ENCODE data around the gene LRRK1.

The LRRK1 gene

GRCh38 chr15:100901296-100901695 lies 17.9 kb upstream of the LRRK1 start:
- TF ChIP-seq CTCF (IDR thresholded peaks at IDR 0.05; ENCODE audit: extremely low read depth, insufficient read depth, missing control alignments), result no peak
- in situ Hi-C loops (cut with MboI; ENCODE audit: low pct_unique_long_range_greater_than_20kb, low sequenced_read_pairs, unreplicated experiment), result loop anchor here (25.0 kb wide), 2 partner anchors 264 to 361 kb away; partner anchors contain the start of gene CHSY1
- DNase-seq (ENCODE audit: low spot score), result no peak

GRCh38 chr15:100901702-100902435 lies 17.3 kb upstream of the LRRK1 start:
- in situ Hi-C loops (cut with MboI; ENCODE audit: low pct_unique_long_range_greater_than_20kb, low sequenced_read_pairs, unreplicated experiment), result loop anchor here (25.0 kb wide), 2 partner anchors 265 to 360 kb away; partner anchors contain the start of gene CHSY1
- TF ChIP-seq CTCF (IDR thresholded peaks at IDR 0.05; ENCODE audit: extremely low read depth, insufficient read depth, missing control alignments), result no peak
- DNase-seq (ENCODE audit: low spot score), result no peak

GRCh38 chr15:100902436-100903167 lies 16.6 kb upstream of the LRRK1 start:
- DNase-seq (ENCODE audit: low spot score), result no peak
- in situ Hi-C loops (cut with MboI; ENCODE audit: low pct_unique_long_range_greater_than_20kb, low sequenced_read_pairs, unreplicated experiment), result loop anchor here (25.0 kb wide), 2 partner anchors 265 to 360 kb away; partner anchors contain the start of gene CHSY1
- no peak for TF ChIP-seq CTCF (IDR thresholded peaks at IDR 0.05; ENCODE audit: extremely low read depth, insufficient read depth, missing control alignments)

DNA sequence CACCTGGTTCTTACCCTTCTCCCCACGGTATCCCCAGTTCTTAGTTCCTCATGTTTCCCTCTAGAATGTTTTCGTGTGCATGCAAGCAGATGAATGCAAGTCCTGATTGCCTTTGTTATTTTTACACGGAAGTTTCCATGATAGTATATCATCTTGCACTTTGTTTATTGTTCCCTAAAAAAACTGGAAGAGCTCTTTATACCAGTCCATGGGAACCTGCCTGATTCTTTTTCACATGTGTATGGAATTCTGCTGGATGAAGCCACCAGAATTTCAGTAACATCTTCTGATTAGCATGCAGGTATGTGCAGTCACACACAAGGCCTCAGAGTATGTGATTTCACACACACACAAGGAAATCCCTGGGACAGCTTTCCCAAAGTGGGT lies 16.0 kb upstream of the LRRK1 start:
- in situ Hi-C loops (cut with MboI; ENCODE audit: low pct_unique_long_range_greater_than_20kb, low sequenced_read_pairs, unreplicated experiment), result loop anchor here (25.0 kb wide), 2 partner anchors 266 to 359 kb away; partner anchors contain the start of gene CHSY1
- no peak for TF ChIP-seq CTCF (IDR thresholded peaks at IDR 0.05; ENCODE audit: extremely low read depth, insufficient read depth, missing control alignments)
- no peak for DNase-seq (ENCODE audit: low spot score)

GRCh38 chr15:100905850-100906249 lies 13.3 kb upstream of the LRRK1 start:
- in situ Hi-C loops (cut with MboI; ENCODE audit: low pct_unique_long_range_greater_than_20kb, low sequenced_read_pairs, unreplicated experiment), result loop anchor here (25.0 kb wide), 2 partner anchors 269 to 356 kb away; partner anchors contain the start of gene CHSY1
- no peak for TF ChIP-seq CTCF (IDR thresholded peaks at IDR 0.05; ENCODE audit: extremely low read depth, insufficient read depth, missing control alignments)
- no peak for DNase-seq (ENCODE audit: low spot score)

DNA sequence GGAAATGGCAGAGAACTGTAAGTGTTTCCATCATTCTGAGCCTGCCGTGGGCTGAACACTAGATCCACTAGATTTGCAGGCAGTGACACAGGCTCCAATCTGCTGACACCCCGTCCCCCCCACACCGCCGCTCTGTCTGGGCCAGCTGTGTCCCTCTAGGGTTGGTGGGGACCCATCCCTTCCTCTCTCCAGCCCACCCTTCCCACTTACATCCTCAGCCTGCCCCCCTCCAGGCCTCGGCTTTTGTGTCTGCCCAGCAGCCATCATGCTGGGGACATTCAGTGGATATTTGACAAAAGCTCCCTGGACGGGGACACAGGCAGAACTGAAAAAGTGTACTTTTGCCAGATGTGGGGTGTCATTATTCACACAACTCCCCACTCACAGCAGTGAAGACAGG lies 10.7 kb upstream of the LRRK1 start:
- in situ Hi-C loops (cut with MboI; ENCODE audit: low pct_unique_long_range_greater_than_20kb, low sequenced_read_pairs, unreplicated experiment), result loop anchor here (25.0 kb wide), 2 partner anchors 271 to 354 kb away; partner anchors contain the start of gene CHSY1
- no peak for DNase-seq (ENCODE audit: low spot score)
- TF ChIP-seq CTCF (IDR thresholded peaks at IDR 0.05; ENCODE audit: extremely low read depth, insufficient read depth, missing control alignments), result no peak
